GM21515 (cell line): ENCODE measurements around the gene ZNF284.

Experiments
- ATAC-seq: cut with Tn5 transposase; IDR thresholded peaks from one replicate; pipeline ENCODE4 v1.9.1; 2021; ENCODE audit not compliant: unreplicated experiment

Gene ZNF284

GRCh38 chr19:44071824-44072542 lies at the start of gene ZNF284:
Gene ZNF284 (plus strand): TSS chr19:44072159. CDS start chr19:44076390, 4,231 bp downstream.
- peak; percentile 70 for ATAC-seq

GRCh38 chr19:44024900-44025216 lies 47.1 kb upstream of the ZNF284 start:
- no peak for ATAC-seq

GRCh38 chr19:44025217-44025936 lies 46.6 kb upstream of the ZNF284 start, which contains the start of gene ZNF222:
Gene ZNF222 (plus strand): TSS chr19:44025379. CDS start chr19:44025437, 58 bp downstream.
- peak; percentile 74 for ATAC-seq

GRCh38 chr19:44026622-44027021 lies 45.3 kb upstream of the ZNF284 start:
- no peak for ATAC-seq

GRCh38 chr19:44032001-44032610 lies 39.9 kb upstream of the ZNF284 start:
- no peak for ATAC-seq

- no peak for ATAC-seq
Measured at GRCh38 chr19:44042147-44042546, 29.8 kb upstream of the ZNF284 start.

GRCh38 chr19:44050740-44051649 lies 21.0 kb upstream of the ZNF284 start:
- ATAC-seq = no peak

GRCh38 chr19:44051650-44052402 lies 20.1 kb upstream of the ZNF284 start, which contains the start of gene ZNF223:
Gene ZNF223 (plus strand): TSS chr19:44052036. CDS start chr19:44055177, 3,141 bp downstream.
- no peak for ATAC-seq

GRCh38 chr19:44055870-44056269 lies 16.1 kb upstream of the ZNF284 start:
- no peak for ATAC-seq

- no peak for ATAC-seq
Measured at GRCh38 chr19:44059229-44059628, 12.7 kb upstream of the ZNF284 start.

GRCh38 chr19:44061038-44061437 lies 10.9 kb upstream of the ZNF284 start:
- ATAC-seq = no peak

- no peak for ATAC-seq
Measured at GRCh38 chr19:44066305-44066704, 5.7 kb upstream of the ZNF284 start.

GRCh38 chr19:44069415-44069814 lies 2.5 kb upstream of the ZNF284 start:
- ATAC-seq = no peak

GRCh38 chr19:44072543-44073401 lies 813 bp downstream of the ZNF284 start:
- no peak for ATAC-seq

GRCh38 chr19:44076325-44076724 lies 4.4 kb downstream of the ZNF284 start:
- no peak for ATAC-seq

GRCh38 chr19:44092108-44092507 lies 20.1 kb downstream of the ZNF284 start:
- ATAC-seq = no peak

GRCh38 chr19:44093931-44094765 lies 22.2 kb downstream of the ZNF284 start, which contains the start of gene ZNF224:
Gene ZNF224 (plus strand): TSS chr19:44094361. CDS start chr19:44097874, 3,513 bp downstream.
- ATAC-seq = peak; percentile 74

- no peak for ATAC-seq
Measured at GRCh38 chr19:44107751-44108150, 35.8 kb downstream of the ZNF284 start.
